H1 (cell line): ENCODE data around the gene CWC15.

Experiments
- ATF3 ChIP-seq: IDR thresholded peaks from 2 replicates; pipeline ENCODE4 v1.6.1; 2011; ENCODE audit warnings: low read depth, mild to moderate bottlenecking, low read length; ENCODE audit not compliant: insufficient read depth
- CBX8 ChIP-seq: fragments of 300-800, 300-1000 bp; sonication (generic); IDR thresholded peaks from 2 replicates; pipeline ENCODE4 v1.7.1; 2016; ENCODE audit warnings: low read depth, low read length, borderline replicate concordance
- CHD1 ChIP-seq: IDR thresholded peaks from 2 replicates; pipeline ENCODE4 v1.6.1; 2012; ENCODE audit warnings: low read depth, low read length, improper control_type of control experiment
- CREB1 ChIP-seq: IDR thresholded peaks from 2 replicates; pipeline ENCODE4 v1.6.1; 2012; ENCODE audit warnings: inconsistent platforms
- CTCF ChIP-seq, 3 experiments: IDR thresholded peaks; 1 replicate in 2 of 3; 2 replicates in 1 of 3; pipeline versions ENCODE4 v1.5.1 to v1.6.1; 2011; ENCODE audit warnings: low read length in 3 of 3, mild to moderate bottlenecking in 3 of 3, inconsistent platforms in 2 of 3, low read depth in 1 of 3, moderate library complexity in 1 of 3; ENCODE audit not compliant: insufficient read depth in 1 of 3; ENCODE audit errors: control extremely low read depth in 1 of 3
- EP300 ChIP-seq, 2 experiments: IDR thresholded peaks; 1 replicate in 1 of 2; 2 replicates in 1 of 2; pipeline ENCODE4 v1.6.1; 2011 to 2012; ENCODE audit warnings: low read depth in 2 of 2, low read length in 2 of 2, mild to moderate bottlenecking in 2 of 2, borderline replicate concordance in 1 of 2, inconsistent platforms in 1 of 2, moderate library complexity in 1 of 2
- HDAC2 ChIP-seq, 2 experiments: fragments of 300-600 bp in 1 of 2; sonication (generic) in 1 of 2; IDR thresholded peaks; 2 replicates each; pipeline ENCODE4 v1.6.1; 2011 to 2012; ENCODE audit warnings: low read depth in 2 of 2, low read length in 2 of 2, mild to moderate bottlenecking in 2 of 2, moderate library complexity in 2 of 2, borderline replicate concordance in 1 of 2, inconsistent platforms in 1 of 2
- MAFK ChIP-seq: IDR thresholded peaks from 2 replicates; pipeline ENCODE4 v1.6.1; 2012; ENCODE audit warnings: low read depth, mild to moderate bottlenecking, improper control_type of control experiment, low read length
- POLR2A ChIP-seq, 2 experiments: IDR thresholded peaks; 1 replicate in 1 of 2; 2 replicates in 1 of 2; pipeline ENCODE4 v1.6.1; 2011; ENCODE audit warnings: low read depth in 2 of 2, low read length in 2 of 2, mild to moderate bottlenecking in 2 of 2; ENCODE audit errors: control extremely low read depth in 1 of 2
- RAD21 ChIP-seq, 2 experiments: IDR thresholded peaks in 1 of 2; conservative IDR thresholded peaks in 1 of 2; 2 replicates each; pipeline ENCODE4 v1.6.1; 2011; ENCODE audit warnings: low read depth in 2 of 2, low read length in 2 of 2, improper control_type of control experiment in 1 of 2, inconsistent platforms in 1 of 2, mild to moderate bottlenecking in 1 of 2, moderate library complexity in 1 of 2
- RXRA ChIP-seq: IDR thresholded peaks from 2 replicates; pipeline ENCODE4 v1.6.1; 2011; ENCODE audit warnings: low read depth, mild to moderate bottlenecking, low read length, moderate library complexity; ENCODE audit not compliant: insufficient read depth
- USF2 ChIP-seq: IDR thresholded peaks from 2 replicates; pipeline ENCODE4 v1.6.1; 2011; ENCODE audit warnings: low read length, improper control_type of control experiment

- TF ChIP-seq CBX8: no peak
- TF ChIP-seq EP300 (IDR thresholded peaks at IDR 0.05; ENCODE audit: borderline replicate concordance in 1 of 2, low read depth in 2 of 2, low read length in 2 of 2): no peak
- TF ChIP-seq CTCF (IDR thresholded peaks at IDR 0.05; ENCODE audit: control extremely low read depth in 1 of 3, insufficient read depth in 1 of 3, low read depth in 1 of 3, low read length in 3 of 3): no peak
- no peak for TF ChIP-seq POLR2A (IDR thresholded peaks at IDR 0.05; ENCODE audit: control extremely low read depth in 1 of 2, low read depth in 2 of 2, low read length in 2 of 2)
- TF ChIP-seq ATF3: no peak
- TF ChIP-seq HDAC2 (IDR thresholded peaks at IDR 0.05; ENCODE audit: borderline replicate concordance in 1 of 2, low read depth in 2 of 2, low read length in 2 of 2): no peak
- no peak for TF ChIP-seq RAD21 (IDR thresholded peaks at IDR 0.05 in 1 of 2, conservative IDR thresholded peaks at IDR 0.05 in 1 of 2; ENCODE audit: low read depth in 2 of 2, low read length in 2 of 2)
- TF ChIP-seq CHD1: no peak
- TF ChIP-seq CREB1: no peak
- no peak for TF ChIP-seq USF2
- no peak for TF ChIP-seq RXRA
- TF ChIP-seq MAFK: no peak
These were observed 25.2 kb downstream of the CWC15 start for GRCh38 chr11:94948070-94948617.
